ENCODE data around the gene PCED1B. TPM values are rescaled to one million over a fixed set of nuclear protein-coding genes. Genes with fewer than 3 reads are reported as not detected.
"Not testable (repeated sequence)": the region's sequence is repeated elsewhere in the genome, so short reads cannot be mapped to it uniquely, and the experiment has no call there.

Gene PCED1B
- total RNA-seq, 2 experiments from 2014 or later, result 133 to 136 TPM

- Mint-ChIP-seq H3K9me3 (no peaks in the 10 kb centered on the region), H3K4me3 (no peak overlapping the region), H3K27ac (no peak overlapping the region), H3K4me1 (ENCODE audit: low read depth) (peaks cover 45% of the 10 kb centered on the region), H3K27me3 (no peaks in the 10 kb centered on the region), H3K36me3 (peaks cover 22% of the 10 kb centered on the region)
- no peak for DNase-seq
- POLR2A ChIA-PET, result no interaction called here
- CTCF ChIA-PET, result no interaction called here
- intact Hi-C loops (cut with micrococcal nuclease), result no loop called here
Measured at GRCh38 chr12:47184813-47185212, 105.4 kb downstream of the PCED1B start.

GRCh38 chr12:47186246-47186645, 106.8 kb downstream of the PCED1B start:
- no peak overlapping the region for H3K27ac Mint-ChIP-seq
- H3K27me3 Mint-ChIP-seq, result no peaks in the 10 kb centered on the region
- DNase-seq, result no peak
- no peaks in the 10 kb centered on the region for H3K9me3 Mint-ChIP-seq
- peaks cover 22% of the 10 kb centered on the region for H3K36me3 Mint-ChIP-seq
- ChIA-PET POLR2A (interaction anchor here (0.8 kb wide), 1 partner anchor 10 kb away, joined by 5 read pairs; no protein-coding TSS in a partner anchor), CTCF (no interaction called here)
- no peak overlapping the region for H3K4me3 Mint-ChIP-seq
- peaks cover 59% of the 10 kb centered on the region for H3K4me1 Mint-ChIP-seq (ENCODE audit: low read depth)
- intact Hi-C loops (cut with micrococcal nuclease), result no loop called here

DNA sequence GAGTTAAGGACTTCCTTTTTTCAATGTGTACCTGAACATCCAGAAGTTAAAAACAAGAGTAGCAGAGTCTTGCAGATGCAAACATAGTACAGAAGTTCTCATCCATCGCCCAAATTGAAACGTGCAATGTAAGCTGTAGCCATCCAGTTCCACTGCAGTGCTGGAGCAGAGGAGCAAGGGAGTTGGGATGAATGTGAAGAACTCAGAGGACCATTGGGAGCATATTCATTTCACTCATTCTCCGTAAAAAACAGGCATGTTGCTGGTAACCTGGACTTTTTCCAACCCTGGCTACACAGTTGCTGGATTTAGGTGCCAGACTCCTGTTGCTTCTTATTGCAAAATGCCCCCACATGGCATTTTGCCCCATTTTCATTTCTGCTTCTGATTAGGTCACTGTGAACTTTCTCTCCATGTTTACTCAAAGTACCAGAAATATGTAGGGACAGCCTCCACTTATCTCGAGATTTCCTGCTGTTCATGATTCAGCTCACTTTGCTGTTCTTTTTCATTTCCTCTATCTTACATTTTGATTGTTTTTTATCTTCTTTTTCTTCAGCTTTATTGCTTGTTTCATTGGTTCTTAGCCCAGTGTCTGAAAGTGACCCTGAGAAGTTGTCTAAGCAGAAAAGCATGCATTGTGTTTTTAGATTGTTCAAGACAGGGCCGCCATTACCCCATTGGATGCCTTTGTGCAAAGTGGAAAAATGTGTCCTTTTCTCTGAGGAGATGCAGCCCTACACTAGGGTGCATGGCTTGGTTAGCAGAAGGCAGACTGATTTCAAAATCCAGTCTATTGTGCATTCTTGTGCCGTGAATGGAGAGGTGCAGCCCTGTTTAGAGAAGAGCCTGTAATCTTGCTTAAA, 109.4 kb downstream of the PCED1B start:
- CTCF ChIA-PET, result no interaction called here
- Mint-ChIP-seq H3K27ac (peak overlapping the region; percentile 52), H3K27me3 (no peaks in the 10 kb centered on the region), H3K36me3 (peaks cover 22% of the 10 kb centered on the region), H3K4me1 (ENCODE audit: low read depth) (peaks cover 73% of the 10 kb centered on the region), H3K4me3 (no peak overlapping the region), H3K9me3 (no peaks in the 10 kb centered on the region)
- no peak for DNase-seq
- POLR2A ChIA-PET, result no interaction called here
- intact Hi-C loops (cut with micrococcal nuclease), result no loop called here

DNA sequence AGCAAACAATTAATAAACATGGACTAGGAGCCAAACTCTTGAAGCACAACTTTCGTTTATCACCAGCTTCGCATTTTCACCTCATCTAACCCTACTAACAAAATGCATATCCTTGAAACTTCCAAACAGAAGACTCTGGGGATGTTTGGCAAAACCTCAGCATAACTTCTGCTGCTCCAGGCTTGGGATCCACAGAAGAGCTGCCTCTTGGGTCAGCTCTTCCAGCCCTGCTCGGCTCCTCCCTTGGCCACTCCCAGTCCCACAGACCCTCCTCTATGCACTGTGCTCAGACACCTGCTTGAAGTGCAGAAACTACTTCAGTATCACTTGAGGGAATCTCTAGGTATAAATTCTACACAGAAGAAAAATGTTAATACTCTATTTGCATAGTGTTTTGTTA, 110.3 kb downstream of the PCED1B start:
- no peak for DNase-seq
- H3K9me3 Mint-ChIP-seq, result no peaks in the 10 kb centered on the region
- H3K4me3 Mint-ChIP-seq, result no peak overlapping the region
- peaks cover 19% of the 10 kb centered on the region for H3K36me3 Mint-ChIP-seq
- intact Hi-C loops (cut with micrococcal nuclease), result loop anchor here (1.0 to 5.0 kb wide), 3 partner anchors 32 to 207 kb away; no protein-coding TSS in a partner anchor
- peaks cover 81% of the 10 kb centered on the region for H3K4me1 Mint-ChIP-seq (ENCODE audit: low read depth)
- POLR2A ChIA-PET, result interaction anchor here (1.6 to 2.4 kb wide), 2 partner anchors 24 to 26 kb away, joined by 3 to 7 read pairs; no protein-coding TSS in a partner anchor
- no peaks in the 10 kb centered on the region for H3K27me3 Mint-ChIP-seq
- CTCF ChIA-PET, result no interaction called here
- H3K27ac Mint-ChIP-seq, result peak overlapping the region; percentile 80

GRCh38 chr12:47190271-47190750, 110.9 kb downstream of the PCED1B start:
- H3K27ac Mint-ChIP-seq, result peak overlapping the region; percentile 80
- H3K4me3 Mint-ChIP-seq, result peak overlapping the region; percentile 17
- peak; percentile 63 for DNase-seq
- ChIA-PET POLR2A (interaction anchor here (1.0 to 2.4 kb wide), 3 partner anchors 23 to 110 kb away, joined by 3 to 7 read pairs (median 3); partner anchors contain the start of gene AMIGO2), CTCF (interaction anchor here (0.8 to 1.6 kb wide), 2 partner anchors 36 to 157 kb away, joined by 3 read pairs; no protein-coding TSS in a partner anchor)
- intact Hi-C loops (cut with micrococcal nuclease), result loop anchor here (1.0 to 5.0 kb wide), 3 partner anchors 33 to 206 kb away; no protein-coding TSS in a partner anchor
- no peaks in the 10 kb centered on the region for H3K27me3 Mint-ChIP-seq
- H3K4me1 Mint-ChIP-seq (ENCODE audit: low read depth), result peaks cover 82% of the 10 kb centered on the region
- H3K9me3 Mint-ChIP-seq, result no peaks in the 10 kb centered on the region
- H3K36me3 Mint-ChIP-seq, result peaks cover 16% of the 10 kb centered on the region

- ChIA-PET CTCF (interaction anchor here (0.8 to 1.6 kb wide), 2 partner anchors 36 to 158 kb away, joined by 3 read pairs; no protein-coding TSS in a partner anchor), POLR2A (interaction anchor here (1.0 to 2.4 kb wide), 5 partner anchors 21 to 111 kb away, joined by 3 to 7 read pairs (median 3); partner anchors contain the start of gene AMIGO2)
- H3K27me3 Mint-ChIP-seq, result no peaks in the 10 kb centered on the region
- intact Hi-C loops (cut with micrococcal nuclease), result loop anchor here (1.0 to 5.0 kb wide), 3 partner anchors 34 to 205 kb away; no protein-coding TSS in a partner anchor
- H3K36me3 Mint-ChIP-seq, result peaks cover 16% of the 10 kb centered on the region
- no peaks in the 10 kb centered on the region for H3K9me3 Mint-ChIP-seq
- peaks cover 87% of the 10 kb centered on the region for H3K4me1 Mint-ChIP-seq (ENCODE audit: low read depth)
- H3K27ac Mint-ChIP-seq, result peak overlapping the region; percentile 80
- peak overlapping the region; percentile 39 for H3K4me3 Mint-ChIP-seq
- no peak for DNase-seq
Measured at GRCh38 chr12:47190905-47191304, 111.5 kb downstream of the PCED1B start.

DNA sequence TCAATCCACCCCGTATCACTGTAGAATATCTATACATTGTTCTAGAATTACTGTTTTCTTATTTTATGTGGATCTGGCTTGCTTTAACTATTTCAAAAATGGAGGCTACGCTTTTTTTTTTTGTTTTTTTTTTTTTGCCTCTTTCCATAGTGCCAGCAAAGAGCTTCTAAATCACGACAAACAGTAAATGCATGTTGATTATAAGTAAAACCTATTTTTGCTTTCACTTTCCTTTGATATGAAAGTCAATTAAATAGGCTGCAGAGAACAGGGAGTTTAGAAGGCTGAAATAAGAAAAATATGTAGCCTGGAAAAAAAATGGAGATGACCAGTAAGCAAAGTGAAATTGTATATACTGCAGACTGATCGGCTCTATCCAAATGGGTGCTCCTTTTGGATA, 112.6 kb downstream of the PCED1B start:
- no peaks in the 10 kb centered on the region for H3K27me3 Mint-ChIP-seq
- H3K27ac Mint-ChIP-seq, result peak overlapping the region; percentile 80
- no peak for DNase-seq
- peaks cover 81% of the 10 kb centered on the region for H3K4me1 Mint-ChIP-seq (ENCODE audit: low read depth)
- peaks cover 13% of the 10 kb centered on the region for H3K36me3 Mint-ChIP-seq
- intact Hi-C loops (cut with micrococcal nuclease), result loop anchor here (2.0 to 5.0 kb wide), 5 partner anchors 35 to 159 kb away; no protein-coding TSS in a partner anchor
- no peaks in the 10 kb centered on the region for H3K9me3 Mint-ChIP-seq
- peak overlapping the region; percentile 63 for H3K4me3 Mint-ChIP-seq
- ChIA-PET CTCF (interaction anchor here (0.6 to 2.7 kb wide), 7 partner anchors 10 to 205 kb away, joined by 3 to 12 read pairs (median 4); no protein-coding TSS in a partner anchor), POLR2A (interaction anchor here (0.6 to 2.4 kb wide), 7 partner anchors 16 to 115 kb away, joined by 3 to 8 read pairs (median 3); no protein-coding TSS in a partner anchor)

DNA sequence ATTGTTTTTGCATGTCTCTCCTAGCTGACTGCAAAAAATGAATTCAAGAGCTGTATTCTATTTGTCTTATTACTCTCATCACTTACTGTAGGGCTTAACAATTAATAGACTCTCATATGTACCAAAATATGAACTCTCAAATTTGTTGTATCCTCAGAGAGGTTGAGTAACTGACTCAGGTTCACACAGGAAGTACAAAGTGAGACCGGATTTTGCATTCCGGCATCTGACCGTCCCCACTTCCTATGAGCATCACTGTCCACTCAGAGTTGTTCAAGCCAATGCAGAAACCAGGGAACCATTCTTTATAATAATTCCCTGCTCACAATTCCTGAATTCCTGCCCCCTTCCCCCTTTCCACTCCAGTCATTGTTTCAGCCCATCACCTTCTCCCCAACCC, 113.6 kb downstream of the PCED1B start:
- H3K4me1 Mint-ChIP-seq (ENCODE audit: low read depth), result peaks cover 78% of the 10 kb centered on the region
- H3K9me3 Mint-ChIP-seq, result no peaks in the 10 kb centered on the region
- CTCF ChIA-PET, result interaction anchor here (0.7 to 2.7 kb wide), 12 partner anchors 9 to 444 kb away, joined by 3 to 12 read pairs (median 4); partner anchors contain the start of genes AMIGO2 and PCED1B
- H3K36me3 Mint-ChIP-seq, result peaks cover 11% of the 10 kb centered on the region
- peak; percentile 53 for DNase-seq
- H3K4me3 Mint-ChIP-seq, result peak overlapping the region; percentile 49
- H3K27me3 Mint-ChIP-seq, result no peaks in the 10 kb centered on the region
- peak overlapping the region; percentile 80 for H3K27ac Mint-ChIP-seq
- intact Hi-C loops (cut with micrococcal nuclease), result loop anchor here (1.0 to 5.0 kb wide), 7 partner anchors 13 to 160 kb away; no protein-coding TSS in a partner anchor
- POLR2A ChIA-PET, result interaction anchor here (0.6 to 1.9 kb wide), 5 partner anchors 9 to 198 kb away, joined by 3 to 8 read pairs (median 3); partner anchors contain the start of genes AMIGO2 and PCED1B

DNA sequence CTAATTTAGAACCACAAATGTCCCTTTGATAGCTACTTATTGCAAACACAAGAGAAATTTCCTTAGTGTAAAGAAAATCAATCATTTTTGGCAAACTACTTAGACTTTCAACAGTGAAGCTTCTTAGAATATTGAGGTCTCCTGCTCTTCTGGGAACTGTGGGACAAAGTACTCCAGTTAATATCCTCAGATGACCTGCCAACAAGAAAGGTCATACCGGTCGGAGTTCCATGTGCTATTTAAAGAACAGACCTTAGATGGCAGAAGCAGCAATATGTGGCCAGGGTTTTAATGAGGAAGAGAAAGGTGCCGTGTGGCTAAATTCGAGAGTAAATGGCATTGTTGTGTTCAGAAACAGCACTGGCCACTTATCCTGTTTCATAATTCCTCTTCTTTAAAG, 115.1 kb downstream of the PCED1B start:
- H3K4me3 Mint-ChIP-seq, result no peak overlapping the region
- H3K27me3 Mint-ChIP-seq, result no peaks in the 10 kb centered on the region
- H3K27ac Mint-ChIP-seq, result peak overlapping the region; percentile 80
- H3K36me3 Mint-ChIP-seq, result peaks cover 11% of the 10 kb centered on the region
- H3K9me3 Mint-ChIP-seq, result no peaks in the 10 kb centered on the region
- no peak for DNase-seq
- POLR2A ChIA-PET, result interaction anchor here (0.6 to 1.3 kb wide), 2 partner anchors 18 to 115 kb away, joined by 3 to 4 read pairs; partner anchors contain the start of genes AMIGO2 and PCED1B
- intact Hi-C loops (cut with micrococcal nuclease), result loop anchor here (5.0 kb wide), 2 partner anchors 37 to 82 kb away; no protein-coding TSS in a partner anchor
- CTCF ChIA-PET, result interaction anchor here (0.9 to 2.7 kb wide), 6 partner anchors 8 to 203 kb away, joined by 3 to 12 read pairs (median 4); no protein-coding TSS in a partner anchor
- H3K4me1 Mint-ChIP-seq (ENCODE audit: low read depth), result peaks cover 75% of the 10 kb centered on the region

GRCh38 chr12:47200446-47200845, 121.0 kb downstream of the PCED1B start:
- H3K27ac Mint-ChIP-seq, result no peak overlapping the region
- ChIA-PET POLR2A (interaction anchor here (1.1 kb wide), 1 partner anchor 12 kb away, joined by 3 read pairs; no protein-coding TSS in a partner anchor), CTCF (no interaction called here)
- H3K36me3 Mint-ChIP-seq, result peaks cover 27% of the 10 kb centered on the region
- no peak for DNase-seq
- H3K4me1 Mint-ChIP-seq (ENCODE audit: low read depth), result peaks cover 68% of the 10 kb centered on the region
- intact Hi-C loops (cut with micrococcal nuclease), result no loop called here
- H3K9me3 Mint-ChIP-seq, result no peaks in the 10 kb centered on the region
- H3K4me3 Mint-ChIP-seq, result no peak overlapping the region
- H3K27me3 Mint-ChIP-seq, result no peaks in the 10 kb centered on the region

GRCh38 chr12:47201190-47201589, 121.8 kb downstream of the PCED1B start:
- H3K4me3 Mint-ChIP-seq; H3K27me3 Mint-ChIP-seq; intact Hi-C loops (cut with micrococcal nuclease); H3K27ac Mint-ChIP-seq; DNase-seq; H3K9me3 Mint-ChIP-seq: not testable (repeated sequence)
- Mint-ChIP-seq H3K4me1 (ENCODE audit: low read depth) (peaks cover 69% of the 10 kb centered on the region), H3K36me3 (peaks cover 35% of the 10 kb centered on the region)
- ChIA-PET CTCF (interaction anchor here (0.8 kb wide), 1 partner anchor 168 kb away, joined by 3 read pairs; no protein-coding TSS in a partner anchor), POLR2A (interaction anchor here (1.0 to 1.4 kb wide), 2 partner anchors 8 to 11 kb away, joined by 3 read pairs; no protein-coding TSS in a partner anchor)

Data from activated CD4-positive, alpha-beta memory T cell treated with anti-CD3 and anti-CD28 coated beads for 36 hours (primary cell).